Measurements from ENCODE around the gene MED12. TPM values are rescaled to one million over a fixed set of nuclear protein-coding genes. Genes with fewer than 3 reads are reported as not detected.
A peak's percentile ranks its signal among the peaks of the same experiment; 100 is the strongest.

The MED12 gene
- total and polyA plus RNA-seq, 4 donors, result 5.0 to 68.4 (median 33.0) TPM

DNA sequence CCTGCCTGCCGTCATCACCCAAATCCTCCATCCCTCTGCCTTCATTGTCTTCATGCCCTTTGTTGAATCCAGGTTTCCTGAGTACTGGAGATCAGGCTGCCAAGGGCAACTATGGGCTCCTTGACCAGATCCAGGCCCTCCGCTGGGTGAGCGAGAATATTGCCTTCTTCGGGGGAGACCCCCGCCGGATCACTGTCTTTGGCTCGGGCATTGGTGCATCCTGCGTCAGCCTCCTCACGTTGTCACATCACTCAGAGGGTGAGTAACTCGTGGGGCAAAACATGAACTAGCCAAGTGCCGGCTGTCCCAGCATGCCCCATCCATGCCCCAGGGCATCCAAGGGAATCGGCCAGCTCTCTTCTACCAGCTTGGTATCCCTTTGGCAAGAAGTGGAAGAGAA is 45.7 kb downstream of the MED12 start:
- Histone ChIP-seq H3K9me3 (ENCODE audit: control insufficient read depth, low read length) (no peaks in the 10 kb centered on the region), H3K27ac (ENCODE audit: low read depth in 1 of 2, low read length in 2 of 2) (no peak overlapping the region), H3K27me3 (ENCODE audit: control insufficient read depth in 1 of 2, insufficient read depth in 2 of 2, low read length in 1 of 2) (no peaks in the 10 kb centered on the region), H3K4me1 (ENCODE audit: control insufficient read depth in 1 of 2, insufficient read depth in 2 of 2, low read length in 2 of 2) (no peaks in the 10 kb centered on the region), H3K4me3 (ENCODE audit: low read length in 2 of 2) (no peak overlapping the region), H3K36me3 (ENCODE audit: control insufficient read depth in 1 of 2, insufficient read depth in 2 of 2, low read length in 1 of 2) (no peaks in the 10 kb centered on the region)
- WGBS, 2 donors, result 87 to 93% methylated on average over 12 of the region's 12 CpGs
- intact Hi-C loops (cut with DNase I), result loop anchor here in 1 of 2 donors (5.0 kb wide), 1 partner anchor 392 kb away; no protein-coding TSS in a partner anchor
- DNase-seq (peak in 1 of 2 donors; percentile 33), ATAC-seq (ENCODE audit: low FRiP score) (peak; percentile 33)

- Histone ChIP-seq H3K36me3 (ENCODE audit: control insufficient read depth in 1 of 2, insufficient read depth in 2 of 2, low read length in 1 of 2) (no peaks in the 10 kb centered on the region), H3K4me1 (ENCODE audit: control insufficient read depth in 1 of 2, insufficient read depth in 2 of 2, low read length in 2 of 2) (no peaks in the 10 kb centered on the region), H3K4me3 (ENCODE audit: low read length in 2 of 2) (no peak overlapping the region), H3K9me3 (ENCODE audit: control insufficient read depth, low read length) (no peaks in the 10 kb centered on the region), H3K27ac (ENCODE audit: low read depth in 1 of 2, low read length in 2 of 2) (no peak overlapping the region), H3K27me3 (ENCODE audit: control insufficient read depth in 1 of 2, insufficient read depth in 2 of 2, low read length in 1 of 2) (no peaks in the 10 kb centered on the region)
- intact Hi-C loops (cut with DNase I), result no loop called here
- 68 to 87% methylated on average over 6 of the region's 6 CpGs for WGBS, 2 donors
- DNase-seq, result no peak
- no peak for ATAC-seq (ENCODE audit: low FRiP score)
These were observed 48.1 kb downstream of the MED12 start for GRCh38 chrX:71166461-71166860.

- Histone ChIP-seq H3K36me3 (ENCODE audit: control insufficient read depth in 1 of 2, insufficient read depth in 2 of 2, low read length in 1 of 2) (no peaks in the 10 kb centered on the region), H3K4me1 (ENCODE audit: control insufficient read depth in 1 of 2, insufficient read depth in 2 of 2, low read length in 2 of 2) (no peaks in the 10 kb centered on the region), H3K27me3 (ENCODE audit: control insufficient read depth in 1 of 2, insufficient read depth in 2 of 2, low read length in 1 of 2) (no peaks in the 10 kb centered on the region), H3K4me3 (ENCODE audit: low read length in 2 of 2) (no peak overlapping the region), H3K27ac (ENCODE audit: low read depth in 1 of 2, low read length in 2 of 2) (no peak overlapping the region), H3K9me3 (ENCODE audit: control insufficient read depth, low read length) (no peaks in the 10 kb centered on the region)
- DNase-seq (no peak), ATAC-seq (ENCODE audit: low FRiP score) (no peak)
- 83 to 91% methylated on average over 17 of the region's 17 CpGs for WGBS, 2 donors
- intact Hi-C loops (cut with DNase I), result no loop called here
These were observed 48.8 kb downstream of the MED12 start for GRCh38 chrX:71167031-71167781.

DNA sequence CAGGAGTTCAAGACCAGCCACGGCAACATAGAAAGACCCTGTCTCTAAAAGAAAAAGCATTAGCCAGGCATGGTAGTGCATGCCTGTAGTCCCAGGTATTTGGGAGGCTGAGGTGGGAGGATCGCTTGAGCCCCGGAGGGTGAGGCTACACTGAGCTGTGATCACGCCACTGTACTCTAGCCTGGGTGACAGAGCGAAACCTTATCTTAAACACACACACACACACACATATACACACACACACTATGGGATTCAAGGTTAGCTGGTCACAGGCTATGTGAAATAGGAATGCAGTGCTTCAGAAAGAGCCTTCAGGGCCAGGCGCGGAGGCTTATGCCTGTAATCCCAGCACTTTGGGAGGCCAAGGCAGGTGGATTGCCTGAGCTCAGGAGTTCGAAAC is 49.7 kb downstream of the MED12 start:
- no peaks in the 10 kb centered on the region for H3K36me3 ChIP-seq (ENCODE audit: control insufficient read depth in 1 of 2, insufficient read depth in 2 of 2, low read length in 1 of 2)
- no peak overlapping the region for H3K27ac ChIP-seq (ENCODE audit: low read depth in 1 of 2, low read length in 2 of 2)
- H3K4me1 ChIP-seq (ENCODE audit: control insufficient read depth in 1 of 2, insufficient read depth in 2 of 2, low read length in 2 of 2), result no peaks in the 10 kb centered on the region
- no peaks in the 10 kb centered on the region for H3K9me3 ChIP-seq (ENCODE audit: control insufficient read depth, low read length)
- WGBS, 2 donors, result 91 to 97% methylated on average over 8 of the region's 8 CpGs
- intact Hi-C loops (cut with DNase I), result no loop called here
- no peaks in the 10 kb centered on the region for H3K27me3 ChIP-seq (ENCODE audit: control insufficient read depth in 1 of 2, insufficient read depth in 2 of 2, low read length in 1 of 2)
- ATAC-seq (ENCODE audit: low FRiP score) (no peak), DNase-seq (no peak)
- no peak overlapping the region for H3K4me3 ChIP-seq (ENCODE audit: low read length in 2 of 2)

GRCh38 chrX:71169586-71169985 is 51.2 kb downstream of the MED12 start:
- DNase-seq, result no peak
- ATAC-seq (ENCODE audit: low FRiP score), result no peak
- intact Hi-C loops (cut with DNase I), result no loop called here
- H3K4me3 ChIP-seq (ENCODE audit: low read length in 2 of 2), result no peak overlapping the region
- no peaks in the 10 kb centered on the region for H3K4me1 ChIP-seq (ENCODE audit: control insufficient read depth in 1 of 2, insufficient read depth in 2 of 2, low read length in 2 of 2)
- H3K27ac ChIP-seq (ENCODE audit: low read depth in 1 of 2, low read length in 2 of 2), result no peak overlapping the region
- H3K9me3 ChIP-seq (ENCODE audit: control insufficient read depth, low read length), result no peaks in the 10 kb centered on the region
- H3K36me3 ChIP-seq (ENCODE audit: control insufficient read depth in 1 of 2, insufficient read depth in 2 of 2, low read length in 1 of 2), result no peaks in the 10 kb centered on the region
- 87 to 89% methylated on average over 22 of the region's 22 CpGs for WGBS, 2 donors
- no peaks in the 10 kb centered on the region for H3K27me3 ChIP-seq (ENCODE audit: control insufficient read depth in 1 of 2, insufficient read depth in 2 of 2, low read length in 1 of 2)

DNA sequence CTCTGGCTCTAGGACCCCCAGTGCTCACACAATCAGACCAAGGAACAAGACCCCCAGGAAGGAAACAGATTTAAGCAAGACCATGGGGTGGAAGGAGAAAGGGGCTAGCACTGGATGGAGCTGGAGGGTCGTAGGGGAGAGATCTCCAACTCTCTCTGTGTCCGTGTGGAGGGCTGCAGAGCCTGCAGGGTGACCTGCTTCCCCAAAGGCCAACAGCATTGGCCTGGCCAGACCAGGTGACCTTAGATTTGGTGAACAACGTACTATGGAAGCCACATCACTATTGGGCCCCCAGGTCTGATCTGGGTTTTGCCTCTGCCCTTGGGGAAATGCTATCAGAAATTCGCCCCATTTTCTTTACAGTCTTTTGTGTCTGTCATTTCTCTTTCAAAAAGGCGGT is 52.3 kb downstream of the MED12 start:
- 71 to 80% methylated on average over 5 of the region's 5 CpGs for WGBS, 2 donors
- no peak for ATAC-seq (ENCODE audit: low FRiP score)

GRCh38 chrX:71171110-71171801 is 52.9 kb downstream of the MED12 start:
- Histone ChIP-seq H3K27ac (ENCODE audit: low read depth in 1 of 2, low read length in 2 of 2) (no peak overlapping the region), H3K27me3 (ENCODE audit: control insufficient read depth in 1 of 2, insufficient read depth in 2 of 2, low read length in 1 of 2) (no peaks in the 10 kb centered on the region), H3K9me3 (ENCODE audit: control insufficient read depth, low read length) (no peaks in the 10 kb centered on the region), H3K4me3 (ENCODE audit: low read length in 2 of 2) (no peak overlapping the region), H3K36me3 (ENCODE audit: control insufficient read depth in 1 of 2, insufficient read depth in 2 of 2, low read length in 1 of 2) (no peaks in the 10 kb centered on the region), H3K4me1 (ENCODE audit: control insufficient read depth in 1 of 2, insufficient read depth in 2 of 2, low read length in 2 of 2) (no peaks in the 10 kb centered on the region)
- 46 to 57% methylated on average over 12 of the region's 12 CpGs for WGBS, 2 donors
- intact Hi-C loops (cut with DNase I), result loop anchor here in 1 of 2 donors (10.0 kb wide), 1 partner anchor 406 kb away; no protein-coding TSS in a partner anchor
- no peak for ATAC-seq (ENCODE audit: low FRiP score)
- no peak for DNase-seq

More for the DNA sequence above, 52.3 kb downstream of the MED12 start:
- H3K4me3 ChIP-seq (ENCODE audit: low read length in 2 of 2), result no peak overlapping the region
- H3K9me3 ChIP-seq (ENCODE audit: control insufficient read depth, low read length), result no peaks in the 10 kb centered on the region
- no peaks in the 10 kb centered on the region for H3K36me3 ChIP-seq (ENCODE audit: control insufficient read depth in 1 of 2, insufficient read depth in 2 of 2, low read length in 1 of 2)
- no peaks in the 10 kb centered on the region for H3K4me1 ChIP-seq (ENCODE audit: control insufficient read depth in 1 of 2, insufficient read depth in 2 of 2, low read length in 2 of 2)
- no peak overlapping the region for H3K27ac ChIP-seq (ENCODE audit: low read depth in 1 of 2, low read length in 2 of 2)
- intact Hi-C loops (cut with DNase I), result loop anchor here in 1 of 2 donors (10.0 kb wide), 1 partner anchor 406 kb away; no protein-coding TSS in a partner anchor
- H3K27me3 ChIP-seq (ENCODE audit: control insufficient read depth in 1 of 2, insufficient read depth in 2 of 2, low read length in 1 of 2), result no peaks in the 10 kb centered on the region
- DNase-seq, result no peak

DNA sequence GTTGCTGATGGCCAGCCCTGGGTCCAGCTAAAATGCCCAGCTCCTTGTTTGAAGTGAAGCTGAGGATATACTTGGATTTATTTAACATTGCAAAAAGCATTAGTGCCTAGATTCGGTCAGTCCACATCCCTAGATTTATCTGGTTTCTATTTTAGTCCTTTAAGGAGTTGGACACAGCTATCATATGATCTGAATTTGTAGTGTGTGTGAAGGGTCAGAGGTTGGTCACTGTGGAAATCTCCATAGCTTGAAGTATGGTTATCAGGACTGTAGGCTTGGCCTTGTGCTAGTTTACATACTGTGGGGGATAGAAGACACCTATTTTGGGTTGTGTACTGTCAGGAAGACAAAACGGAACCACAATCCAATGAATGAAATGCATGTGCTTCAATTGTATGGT is 55.0 kb downstream of the MED12 start:
- H3K36me3 ChIP-seq (ENCODE audit: control insufficient read depth in 1 of 2, insufficient read depth in 2 of 2, low read length in 1 of 2), result no peaks in the 10 kb centered on the region
- no peak overlapping the region for H3K27ac ChIP-seq (ENCODE audit: low read depth in 1 of 2, low read length in 2 of 2)
- ATAC-seq (ENCODE audit: low FRiP score) (no peak), DNase-seq (no peak)
- no peaks in the 10 kb centered on the region for H3K27me3 ChIP-seq (ENCODE audit: control insufficient read depth in 1 of 2, insufficient read depth in 2 of 2, low read length in 1 of 2)
- 48 to 63% methylated on average over 2 of the region's 2 CpGs for WGBS, 2 donors
- H3K4me3 ChIP-seq (ENCODE audit: low read length in 2 of 2), result no peak overlapping the region
- intact Hi-C loops (cut with DNase I), result loop anchor here in 1 of 2 donors (10.0 kb wide), 1 partner anchor 409 kb away; no protein-coding TSS in a partner anchor
- no peaks in the 10 kb centered on the region for H3K4me1 ChIP-seq (ENCODE audit: control insufficient read depth in 1 of 2, insufficient read depth in 2 of 2, low read length in 2 of 2)
- H3K9me3 ChIP-seq (ENCODE audit: control insufficient read depth, low read length), result no peaks in the 10 kb centered on the region
